Measurements from ENCODE around the gene PTPN1. TPM values are rescaled to one million over a fixed set of nuclear protein-coding genes. Genes with fewer than 3 reads are reported as not detected.

PTPN1 gene
- polyA plus RNA-seq, 1 donor (not counting 4 experiments of a cell fraction or from before 2014, with no cell fraction given): 61.6 TPM

GRCh38 chr20:50609438-50609989 is 99.3 kb downstream of the PTPN1 start:
- no peaks in the 10 kb centered on the region for H3K79me2 ChIP-seq (ENCODE audit: control insufficient read depth, insufficient read depth, low read length)
- H3K9me3 ChIP-seq (ENCODE audit: control insufficient read depth, low read depth, low read length): no peaks in the 10 kb centered on the region
- dilution Hi-C loops (cut with MboI; ENCODE audit: extremely low pct_ligation_motif_present, low sequenced_read_pairs): no loop called here
- H3K9ac ChIP-seq (ENCODE audit: control insufficient read depth, extremely low read depth, insufficient read depth, low read length): no peak overlapping the region
- H3K4me2 ChIP-seq (ENCODE audit: control insufficient read depth, extremely low read depth, insufficient read depth, low read depth, low read length): no peak overlapping the region
- FAIRE-seq: no peak
- no peaks in the 10 kb centered on the region for H3K9me1 ChIP-seq (ENCODE audit: control insufficient read depth, extremely low read depth, insufficient read depth, low read length)
- no peak overlapping the region for H3K27ac ChIP-seq (ENCODE audit: control insufficient read depth, insufficient read depth, low read length)
- no peaks in the 10 kb centered on the region for H3K36me3 ChIP-seq (ENCODE audit: control insufficient read depth in 2 of 2, extremely low read depth in 1 of 2, insufficient read depth in 2 of 2, low read length in 2 of 2)
- no peak overlapping the region for H2AFZ ChIP-seq (ENCODE audit: control insufficient read depth, low read length)
- DNase-seq (ENCODE audit: low read depth, low spot score): no peak
- TF ChIP-seq, protein P1, sequence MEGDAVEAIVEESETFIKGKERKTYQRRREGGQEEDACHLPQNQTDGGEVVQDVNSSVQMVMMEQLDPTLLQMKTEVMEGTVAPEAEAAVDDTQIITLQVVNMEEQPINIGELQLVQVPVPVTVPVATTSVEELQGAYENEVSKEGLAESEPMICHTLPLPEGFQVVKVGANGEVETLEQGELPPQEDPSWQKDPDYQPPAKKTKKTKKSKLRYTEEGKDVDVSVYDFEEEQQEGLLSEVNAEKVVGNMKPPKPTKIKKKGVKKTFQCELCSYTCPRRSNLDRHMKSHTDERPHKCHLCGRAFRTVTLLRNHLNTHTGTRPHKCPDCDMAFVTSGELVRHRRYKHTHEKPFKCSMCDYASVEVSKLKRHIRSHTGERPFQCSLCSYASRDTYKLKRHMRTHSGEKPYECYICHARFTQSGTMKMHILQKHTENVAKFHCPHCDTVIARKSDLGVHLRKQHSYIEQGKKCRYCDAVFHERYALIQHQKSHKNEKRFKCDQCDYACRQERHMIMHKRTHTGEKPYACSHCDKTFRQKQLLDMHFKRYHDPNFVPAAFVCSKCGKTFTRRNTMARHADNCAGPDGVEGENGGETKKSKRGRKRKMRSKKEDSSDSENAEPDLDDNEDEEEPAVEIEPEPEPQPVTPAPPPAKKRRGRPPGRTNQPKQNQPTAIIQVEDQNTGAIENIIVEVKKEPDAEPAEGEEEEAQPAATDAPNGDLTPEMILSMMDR (optimal IDR thresholded peaks at IDR 0.05 in 1 of 3, IDR thresholded peaks at IDR 0.05 in 1 of 3, conservative IDR thresholded peaks at IDR 0.05 in 1 of 3; ENCODE audit: extremely low read depth in 1 of 3, insufficient read depth in 2 of 3, low read length in 3 of 3): no peak
- TF ChIP-seq EZH2 (IDR thresholded peaks at IDR 0.05; ENCODE audit: low read length): no peak
- no peak overlapping the region for H3K4me3 ChIP-seq (ENCODE audit: control insufficient read depth in 2 of 3, extremely low read depth in 1 of 3, insufficient read depth in 2 of 3, low read depth in 1 of 3, low read length in 3 of 3)
- no peaks in the 10 kb centered on the region for H3K27me3 ChIP-seq (ENCODE audit: control insufficient read depth, extremely low read depth, insufficient read depth, low read length)
- H4K20me1 ChIP-seq (ENCODE audit: control insufficient read depth, extremely low read depth, insufficient read depth, low read length): no peaks in the 10 kb centered on the region
- no peaks in the 10 kb centered on the region for H3K4me1 ChIP-seq (ENCODE audit: control insufficient read depth, extremely low read depth, insufficient read depth, low read length)

DNA sequence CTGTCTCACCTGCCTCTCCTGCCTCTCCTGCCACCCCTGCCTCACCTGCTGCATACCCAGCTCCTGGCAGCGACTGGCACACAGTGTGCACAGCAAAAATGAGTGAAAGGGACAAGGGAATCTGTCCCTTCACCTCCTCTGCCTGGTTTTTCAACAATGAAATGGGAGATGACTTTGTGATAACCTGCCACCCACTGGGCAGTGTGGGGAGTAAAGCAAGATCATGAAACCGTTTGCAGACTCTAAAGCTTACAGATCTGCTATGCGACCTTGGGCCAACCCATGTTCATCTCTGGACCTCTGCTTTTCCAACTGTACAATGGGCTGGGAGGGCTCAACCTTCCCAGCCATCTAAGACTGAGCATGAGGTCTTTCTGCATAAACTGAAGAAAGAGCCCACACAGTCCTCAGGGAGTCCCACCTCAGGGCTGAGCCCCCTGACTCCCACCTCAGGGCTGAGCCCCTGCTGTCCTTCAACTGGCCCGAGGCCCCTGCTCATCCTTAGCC is 100.1 kb downstream of the PTPN1 start:
- Histone ChIP-seq H3K9ac (ENCODE audit: control insufficient read depth, extremely low read depth, insufficient read depth, low read length) (no peak overlapping the region), H3K4me2 (ENCODE audit: control insufficient read depth, extremely low read depth, insufficient read depth, low read depth, low read length) (no peak overlapping the region), H3K9me1 (ENCODE audit: control insufficient read depth, extremely low read depth, insufficient read depth, low read length) (no peaks in the 10 kb centered on the region), H4K20me1 (ENCODE audit: control insufficient read depth, extremely low read depth, insufficient read depth, low read length) (no peaks in the 10 kb centered on the region), H3K4me1 (ENCODE audit: control insufficient read depth, extremely low read depth, insufficient read depth, low read length) (no peaks in the 10 kb centered on the region), H3K27me3 (ENCODE audit: control insufficient read depth, extremely low read depth, insufficient read depth, low read length) (no peaks in the 10 kb centered on the region), H3K36me3 (ENCODE audit: control insufficient read depth in 2 of 2, extremely low read depth in 1 of 2, insufficient read depth in 2 of 2, low read length in 2 of 2) (no peaks in the 10 kb centered on the region), H3K79me2 (ENCODE audit: control insufficient read depth, insufficient read depth, low read length) (no peaks in the 10 kb centered on the region), H3K27ac (ENCODE audit: control insufficient read depth, insufficient read depth, low read length) (no peak overlapping the region), H3K9me3 (ENCODE audit: control insufficient read depth, low read depth, low read length) (no peaks in the 10 kb centered on the region), H2AFZ (ENCODE audit: control insufficient read depth, low read length) (no peak overlapping the region), H3K4me3 (ENCODE audit: control insufficient read depth in 2 of 3, extremely low read depth in 1 of 3, insufficient read depth in 2 of 3, low read depth in 1 of 3, low read length in 3 of 3) (no peak overlapping the region)
- dilution Hi-C loops (cut with MboI; ENCODE audit: extremely low pct_ligation_motif_present, low sequenced_read_pairs): no loop called here
- no peak for TF ChIP-seq EZH2 (IDR thresholded peaks at IDR 0.05; ENCODE audit: low read length)
- TF ChIP-seq, protein P1 (optimal IDR thresholded peaks at IDR 0.05 in 1 of 3, IDR thresholded peaks at IDR 0.05 in 1 of 3, conservative IDR thresholded peaks at IDR 0.05 in 1 of 3; ENCODE audit: extremely low read depth in 1 of 3, insufficient read depth in 2 of 3, low read length in 3 of 3): peak in 1 of 3 experiments; percentile 33
- FAIRE-seq (no peak), DNase-seq (ENCODE audit: low read depth, low spot score) (no peak)

All from keratinocyte (primary cell).